ENCODE data around the gene ELFN2.

The ELFN2 gene

GRCh38 chr22:37387793-37388192 is 39.5 kb downstream of the ELFN2 start:
- peaks cover 0 to 45% (median 0%) of the 10 kb centered on the region in 3 experiments for H3K27me3 ChIP-seq (ENCODE audit: control insufficient read depth in 3 of 3, insufficient read depth in 3 of 3, low read depth in 1 of 3, low read length in 3 of 3)
- H2BK15ac ChIP-seq (ENCODE audit: low read length), result peak overlapping the region; percentile 60
- H2AFZ ChIP-seq (ENCODE audit: low read length), result no peak overlapping the region
- no peak overlapping the region for H3K27ac ChIP-seq (replicated peaks; ENCODE audit: low read length)
- H3K4me1 ChIP-seq (ENCODE audit: control insufficient read depth in 2 of 2, insufficient read depth in 1 of 2, low read depth in 1 of 2, low read length in 2 of 2), result peaks cover 0 to 14% of the 10 kb centered on the region in 2 donors
- H2AK5ac ChIP-seq (ENCODE audit: low read depth, low read length), result peak overlapping the region; percentile 20
- no peak overlapping the region for H3K14ac ChIP-seq (ENCODE audit: low read length)
- no peak overlapping the region for H3K4ac ChIP-seq (ENCODE audit: low read length)
- no peaks in the 10 kb centered on the region for H3K36me3 ChIP-seq (replicated peaks in 1 of 2; ENCODE audit: control insufficient read depth in 2 of 2, insufficient read depth in 2 of 2, low read length in 2 of 2)
- no peak overlapping the region for H3K4me2 ChIP-seq (ENCODE audit: insufficient read depth, low read length, poor library complexity, severe bottlenecking)
- peaks cover 2% of the 10 kb centered on the region for H3K79me1 ChIP-seq (ENCODE audit: low read depth, low read length)
- H3K4me3 ChIP-seq (ENCODE audit: low read length in 2 of 2), result no peak overlapping the region
- H2BK12ac ChIP-seq (ENCODE audit: low read length), result no peak overlapping the region
- DNase-seq (ENCODE audit: low spot score), result no peak
- WGBS, 2 donors (ENCODE audit: extremely low coverage in 2 of 2, insufficient read length in 2 of 2, insufficient replicate concordance in 1 of 2), result no CpG with 5 or more reads among the region's 10 CpGs
- no peak overlapping the region for H4K8ac ChIP-seq (ENCODE audit: low read depth, low read length)
- no peak overlapping the region for H2BK120ac ChIP-seq (ENCODE audit: low read depth, low read length)
- peak overlapping the region; percentile 73 for H3K18ac ChIP-seq (ENCODE audit: low read length)
- H2BK5ac ChIP-seq (ENCODE audit: low read length), result no peak overlapping the region
- H4K91ac ChIP-seq (ENCODE audit: low read depth, low read length, poor library complexity), result no peak overlapping the region
- no peak overlapping the region for H3K23ac ChIP-seq (ENCODE audit: low read depth, low read length, poor library complexity)
- H3K9me3 ChIP-seq (replicated peaks in 1 of 2; ENCODE audit: control insufficient read depth in 2 of 2, insufficient read depth in 1 of 2, low read depth in 1 of 2, low read length in 2 of 2), result no peaks in the 10 kb centered on the region
- no peak overlapping the region for H3K9ac ChIP-seq (ENCODE audit: low read depth, low read length, poor library complexity)

GRCh38 chr22:37386441-37386840 is 40.8 kb downstream of the ELFN2 start:
- H3K9me3 ChIP-seq (replicated peaks in 1 of 2; ENCODE audit: control insufficient read depth in 2 of 2, insufficient read depth in 1 of 2, low read depth in 1 of 2, low read length in 2 of 2), result no peaks in the 10 kb centered on the region
- H3K4me2 ChIP-seq (ENCODE audit: insufficient read depth, low read length, poor library complexity, severe bottlenecking), result no peak overlapping the region
- no peak overlapping the region for H4K91ac ChIP-seq (ENCODE audit: low read depth, low read length, poor library complexity)
- WGBS, 2 donors (ENCODE audit: extremely low coverage in 2 of 2, insufficient read length in 2 of 2, insufficient replicate concordance in 1 of 2), result no CpG with 5 or more reads among the region's 19 CpGs
- H3K9ac ChIP-seq (ENCODE audit: low read depth, low read length, poor library complexity), result no peak overlapping the region
- no peak overlapping the region for H2AFZ ChIP-seq (ENCODE audit: low read length)
- H2BK12ac ChIP-seq (ENCODE audit: low read length), result peak overlapping the region; percentile 67
- H3K27me3 ChIP-seq (ENCODE audit: control insufficient read depth in 3 of 3, insufficient read depth in 3 of 3, low read depth in 1 of 3, low read length in 3 of 3), result peaks cover 0 to 47% (median 0%) of the 10 kb centered on the region in 3 experiments
- H3K4me3 ChIP-seq (ENCODE audit: low read length in 2 of 2), result no peak overlapping the region
- peak overlapping the region; percentile 77 for H3K23ac ChIP-seq (ENCODE audit: low read depth, low read length, poor library complexity)
- peaks cover 2% of the 10 kb centered on the region for H3K79me1 ChIP-seq (ENCODE audit: low read depth, low read length)
- peaks cover 0 to 14% of the 10 kb centered on the region in 2 donors for H3K4me1 ChIP-seq (ENCODE audit: control insufficient read depth in 2 of 2, insufficient read depth in 1 of 2, low read depth in 1 of 2, low read length in 2 of 2)
- peak overlapping the region; percentile 96 for H3K14ac ChIP-seq (ENCODE audit: low read length)
- peak overlapping the region; percentile 94 for H2AK5ac ChIP-seq (ENCODE audit: low read depth, low read length)
- no peak overlapping the region for H3K4ac ChIP-seq (ENCODE audit: low read length)
- peak overlapping the region; percentile 77 for H2BK5ac ChIP-seq (ENCODE audit: low read length)
- H3K18ac ChIP-seq (ENCODE audit: low read length), result peak overlapping the region; percentile 89
- H4K8ac ChIP-seq (ENCODE audit: low read depth, low read length), result no peak overlapping the region
- H3K27ac ChIP-seq (replicated peaks; ENCODE audit: low read length), result no peak overlapping the region
- DNase-seq (ENCODE audit: low spot score), result no peak
- no peaks in the 10 kb centered on the region for H3K36me3 ChIP-seq (replicated peaks in 1 of 2; ENCODE audit: control insufficient read depth in 2 of 2, insufficient read depth in 2 of 2, low read length in 2 of 2)
- peak overlapping the region; percentile 81 for H2BK15ac ChIP-seq (ENCODE audit: low read length)
- H2BK120ac ChIP-seq (ENCODE audit: low read depth, low read length), result no peak overlapping the region

- Histone ChIP-seq H3K4me3 (ENCODE audit: low read length in 2 of 2) (no peak overlapping the region), H3K27ac (replicated peaks; ENCODE audit: low read length) (no peak overlapping the region), H3K4me2 (ENCODE audit: insufficient read depth, low read length, poor library complexity, severe bottlenecking) (no peak overlapping the region), H3K23ac (ENCODE audit: low read depth, low read length, poor library complexity) (no peak overlapping the region), H3K9me3 (replicated peaks in 1 of 2; ENCODE audit: control insufficient read depth in 2 of 2, insufficient read depth in 1 of 2, low read depth in 1 of 2, low read length in 2 of 2) (no peaks in the 10 kb centered on the region), H4K8ac (ENCODE audit: low read depth, low read length) (no peak overlapping the region), H2AFZ (ENCODE audit: low read length) (no peak overlapping the region), H2BK12ac (ENCODE audit: low read length) (no peak overlapping the region), H3K4me1 (ENCODE audit: control insufficient read depth in 2 of 2, insufficient read depth in 1 of 2, low read depth in 1 of 2, low read length in 2 of 2) (peaks cover 0 to 14% of the 10 kb centered on the region in 2 donors), H3K79me1 (ENCODE audit: low read depth, low read length) (peaks cover 1% of the 10 kb centered on the region), H4K91ac (ENCODE audit: low read depth, low read length, poor library complexity) (no peak overlapping the region), H3K18ac (ENCODE audit: low read length) (no peak overlapping the region), H3K9ac (ENCODE audit: low read depth, low read length, poor library complexity) (no peak overlapping the region), H3K14ac (ENCODE audit: low read length) (no peak overlapping the region), H3K36me3 (replicated peaks in 1 of 2; ENCODE audit: control insufficient read depth in 2 of 2, insufficient read depth in 2 of 2, low read length in 2 of 2) (no peaks in the 10 kb centered on the region), H3K27me3 (ENCODE audit: control insufficient read depth in 3 of 3, insufficient read depth in 3 of 3, low read depth in 1 of 3, low read length in 3 of 3) (peaks cover 0 to 56% (median 0%) of the 10 kb centered on the region in 3 experiments), H3K4ac (ENCODE audit: low read length) (no peak overlapping the region), H2BK5ac (ENCODE audit: low read length) (no peak overlapping the region), H2BK15ac (ENCODE audit: low read length) (no peak overlapping the region), H2BK120ac (ENCODE audit: low read depth, low read length) (peak overlapping the region; percentile 56), H2AK5ac (ENCODE audit: low read depth, low read length) (peak overlapping the region; percentile 86)
- WGBS, 2 donors (ENCODE audit: extremely low coverage in 2 of 2, insufficient read length in 2 of 2, insufficient replicate concordance in 1 of 2), result no CpG with 5 or more reads among the region's 12 CpGs
- no peak for DNase-seq (ENCODE audit: low spot score)
Observed at GRCh38 chr22:37384691-37385090, 42.6 kb downstream of the ELFN2 start.

- DNase-seq (ENCODE audit: low spot score), result no peak
- no peaks in the 10 kb centered on the region for H3K79me1 ChIP-seq (ENCODE audit: low read depth, low read length)
- peak overlapping the region; percentile 87 for H3K18ac ChIP-seq (ENCODE audit: low read length)
- peak overlapping the region; percentile 19 for H2BK5ac ChIP-seq (ENCODE audit: low read length)
- H3K27me3 ChIP-seq (ENCODE audit: control insufficient read depth in 3 of 3, insufficient read depth in 3 of 3, low read depth in 1 of 3, low read length in 3 of 3), result peaks cover 0 to 69% (median 0%) of the 10 kb centered on the region in 3 experiments
- H3K4me2 ChIP-seq (ENCODE audit: insufficient read depth, low read length, poor library complexity, severe bottlenecking), result no peak overlapping the region
- no peaks in the 10 kb centered on the region for H3K36me3 ChIP-seq (replicated peaks in 1 of 2; ENCODE audit: control insufficient read depth in 2 of 2, insufficient read depth in 2 of 2, low read length in 2 of 2)
- H3K14ac ChIP-seq (ENCODE audit: low read length), result peak overlapping the region; percentile 97
- no peak overlapping the region for H2BK120ac ChIP-seq (ENCODE audit: low read depth, low read length)
- no peak overlapping the region for H2AFZ ChIP-seq (ENCODE audit: low read length)
- H3K4me1 ChIP-seq (ENCODE audit: control insufficient read depth in 2 of 2, insufficient read depth in 1 of 2, low read depth in 1 of 2, low read length in 2 of 2), result peaks cover 0 to 14% of the 10 kb centered on the region in 2 donors
- no peak overlapping the region for H4K91ac ChIP-seq (ENCODE audit: low read depth, low read length, poor library complexity)
- H3K9me3 ChIP-seq (replicated peaks in 1 of 2; ENCODE audit: control insufficient read depth in 2 of 2, insufficient read depth in 1 of 2, low read depth in 1 of 2, low read length in 2 of 2), result no peaks in the 10 kb centered on the region
- H3K9ac ChIP-seq (ENCODE audit: low read depth, low read length, poor library complexity), result peak overlapping the region; percentile 70
- H3K4ac ChIP-seq (ENCODE audit: low read length), result peak overlapping the region; percentile 93
- no peak overlapping the region for H4K8ac ChIP-seq (ENCODE audit: low read depth, low read length)
- no peak overlapping the region for H3K4me3 ChIP-seq (ENCODE audit: low read length in 2 of 2)
- H2BK12ac ChIP-seq (ENCODE audit: low read length), result peak overlapping the region; percentile 90
- WGBS, 2 donors (ENCODE audit: extremely low coverage in 2 of 2, insufficient read length in 2 of 2, insufficient replicate concordance in 1 of 2), result no CpG with 5 or more reads among the region's 9 CpGs
- H2BK15ac ChIP-seq (ENCODE audit: low read length), result no peak overlapping the region
- peak overlapping the region; percentile 97 for H2AK5ac ChIP-seq (ENCODE audit: low read depth, low read length)
- H3K23ac ChIP-seq (ENCODE audit: low read depth, low read length, poor library complexity), result peak overlapping the region; percentile 85
- no peak overlapping the region for H3K27ac ChIP-seq (replicated peaks; ENCODE audit: low read length)
Observed at GRCh38 chr22:37383341-37383740, 43.9 kb downstream of the ELFN2 start.
